ENCODE data around the gene MKX. TPM values are rescaled to one million over a fixed set of nuclear protein-coding genes. Genes with fewer than 3 reads are reported as not detected.

The MKX gene
- total RNA-seq, 1 donor from 2014 or later = 2.2 TPM

DNA sequence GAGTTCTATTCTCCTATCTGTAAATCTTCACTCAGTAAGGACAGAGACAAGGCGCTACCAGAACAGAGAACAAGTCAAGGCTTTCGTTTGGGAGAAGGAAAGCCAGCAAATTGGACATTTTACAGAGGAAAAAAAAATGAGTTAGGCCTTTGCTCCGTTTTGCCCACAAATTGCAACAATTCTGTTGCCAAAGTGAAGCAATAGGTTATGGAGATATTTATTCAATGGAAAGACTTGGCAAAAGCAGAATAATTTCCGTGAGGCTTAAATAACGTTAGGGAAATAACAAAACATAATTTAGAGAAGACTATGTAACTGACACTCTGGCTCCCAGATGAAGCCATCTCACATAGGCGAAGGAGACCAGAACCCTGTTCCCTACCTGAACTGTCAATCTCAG lies 67.5 kb downstream of the MKX start:
- no peak overlapping the region for H3K27ac ChIP-seq
- DNase-seq (ENCODE audit: extremely low spot score in 2 of 2) = no peak
- H3K27me3 ChIP-seq = no peaks in the 10 kb centered on the region
- no peaks in the 10 kb centered on the region for H3K9me3 ChIP-seq
- no peak overlapping the region for H3K4me3 ChIP-seq
- peaks cover 8% of the 10 kb centered on the region for H3K4me1 ChIP-seq
- intact Hi-C loops (cut with DNase I) = no loop called here
- TF ChIP-seq, protein P1, sequence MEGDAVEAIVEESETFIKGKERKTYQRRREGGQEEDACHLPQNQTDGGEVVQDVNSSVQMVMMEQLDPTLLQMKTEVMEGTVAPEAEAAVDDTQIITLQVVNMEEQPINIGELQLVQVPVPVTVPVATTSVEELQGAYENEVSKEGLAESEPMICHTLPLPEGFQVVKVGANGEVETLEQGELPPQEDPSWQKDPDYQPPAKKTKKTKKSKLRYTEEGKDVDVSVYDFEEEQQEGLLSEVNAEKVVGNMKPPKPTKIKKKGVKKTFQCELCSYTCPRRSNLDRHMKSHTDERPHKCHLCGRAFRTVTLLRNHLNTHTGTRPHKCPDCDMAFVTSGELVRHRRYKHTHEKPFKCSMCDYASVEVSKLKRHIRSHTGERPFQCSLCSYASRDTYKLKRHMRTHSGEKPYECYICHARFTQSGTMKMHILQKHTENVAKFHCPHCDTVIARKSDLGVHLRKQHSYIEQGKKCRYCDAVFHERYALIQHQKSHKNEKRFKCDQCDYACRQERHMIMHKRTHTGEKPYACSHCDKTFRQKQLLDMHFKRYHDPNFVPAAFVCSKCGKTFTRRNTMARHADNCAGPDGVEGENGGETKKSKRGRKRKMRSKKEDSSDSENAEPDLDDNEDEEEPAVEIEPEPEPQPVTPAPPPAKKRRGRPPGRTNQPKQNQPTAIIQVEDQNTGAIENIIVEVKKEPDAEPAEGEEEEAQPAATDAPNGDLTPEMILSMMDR (IDR thresholded peaks at IDR 0.05) = no peak
- TF ChIP-seq POLR2AphosphoS5 (IDR thresholded peaks at IDR 0.05; ENCODE audit: insufficient read depth in 1 of 2, low read depth in 1 of 2) (no peak), POLR2A (IDR thresholded peaks at IDR 0.05) (no peak)
- H3K36me3 ChIP-seq = no peaks in the 10 kb centered on the region

GRCh38 chr10:27673065-27673464 lies 72.6 kb downstream of the MKX start:
- no peak for TF ChIP-seq POLR2A (IDR thresholded peaks at IDR 0.05)
- TF ChIP-seq POLR2AphosphoS5 (IDR thresholded peaks at IDR 0.05; ENCODE audit: insufficient read depth in 1 of 2, low read depth in 1 of 2) = no peak
- TF ChIP-seq, protein P1 (IDR thresholded peaks at IDR 0.05) = no peak
- intact Hi-C loops (cut with DNase I) = no loop called here
- Histone ChIP-seq H3K27me3 (no peaks in the 10 kb centered on the region), H3K27ac (no peak overlapping the region), H3K36me3 (no peaks in the 10 kb centered on the region), H3K4me3 (no peak overlapping the region), H3K4me1 (no peaks in the 10 kb centered on the region), H3K9me3 (no peaks in the 10 kb centered on the region)
- no peak for DNase-seq (ENCODE audit: extremely low spot score in 2 of 2)

DNA sequence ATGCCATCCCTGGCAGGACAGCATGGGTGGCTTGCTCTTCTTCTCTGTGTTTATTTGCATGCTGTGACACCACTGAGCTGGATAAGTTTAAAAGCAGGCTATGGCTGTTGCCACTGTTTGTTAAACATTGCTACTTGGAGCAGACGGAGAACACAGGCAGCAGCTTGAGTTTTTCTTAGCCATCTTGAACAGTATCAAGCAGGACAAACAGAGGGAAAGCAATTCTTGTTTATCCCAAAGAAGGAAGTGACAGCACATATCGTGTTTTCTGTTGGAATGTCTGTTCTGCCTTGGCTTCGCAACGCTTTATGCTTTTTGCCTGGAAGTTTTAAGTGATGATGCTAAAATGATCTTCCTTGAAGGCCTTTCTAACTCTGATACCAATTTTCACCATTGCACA lies 73.8 kb downstream of the MKX start:
- Histone ChIP-seq H3K4me3 (no peak overlapping the region), H3K9me3 (no peaks in the 10 kb centered on the region), H3K36me3 (no peaks in the 10 kb centered on the region), H3K27ac (no peak overlapping the region), H3K4me1 (no peaks in the 10 kb centered on the region), H3K27me3 (no peaks in the 10 kb centered on the region)
- intact Hi-C loops (cut with DNase I) = no loop called here
- no peak for DNase-seq (ENCODE audit: extremely low spot score in 2 of 2)
- TF ChIP-seq POLR2AphosphoS5 (IDR thresholded peaks at IDR 0.05; ENCODE audit: insufficient read depth in 1 of 2, low read depth in 1 of 2) (no peak), POLR2A (IDR thresholded peaks at IDR 0.05) (no peak)
- TF ChIP-seq, protein P1 (IDR thresholded peaks at IDR 0.05) = no peak

GRCh38 chr10:27664461-27664860 lies 81.2 kb downstream of the MKX start:
- DNase-seq (ENCODE audit: extremely low spot score in 2 of 2) = no peak
- no peaks in the 10 kb centered on the region for H3K27me3 ChIP-seq
- intact Hi-C loops (cut with DNase I) = no loop called here
- TF ChIP-seq, protein P1 (IDR thresholded peaks at IDR 0.05) = no peak
- TF ChIP-seq POLR2AphosphoS5 (IDR thresholded peaks at IDR 0.05; ENCODE audit: insufficient read depth in 1 of 2, low read depth in 1 of 2) (no peak), POLR2A (IDR thresholded peaks at IDR 0.05) (no peak)
- H3K9me3 ChIP-seq = no peaks in the 10 kb centered on the region
- no peak overlapping the region for H3K27ac ChIP-seq
- H3K4me3 ChIP-seq = no peak overlapping the region
- no peaks in the 10 kb centered on the region for H3K36me3 ChIP-seq
- H3K4me1 ChIP-seq = no peaks in the 10 kb centered on the region

GRCh38 chr10:27663621-27664020 lies 82.0 kb downstream of the MKX start:
- H3K27me3 ChIP-seq = no peaks in the 10 kb centered on the region
- intact Hi-C loops (cut with DNase I) = no loop called here
- no peaks in the 10 kb centered on the region for H3K4me1 ChIP-seq
- no peak overlapping the region for H3K4me3 ChIP-seq
- no peak for DNase-seq (ENCODE audit: extremely low spot score in 2 of 2)
- H3K27ac ChIP-seq = no peak overlapping the region
- TF ChIP-seq, protein P1 (IDR thresholded peaks at IDR 0.05) = no peak
- no peak for TF ChIP-seq POLR2AphosphoS5 (IDR thresholded peaks at IDR 0.05; ENCODE audit: insufficient read depth in 1 of 2, low read depth in 1 of 2)
- TF ChIP-seq POLR2A (IDR thresholded peaks at IDR 0.05) = no peak
- H3K9me3 ChIP-seq = no peaks in the 10 kb centered on the region
- H3K36me3 ChIP-seq = no peaks in the 10 kb centered on the region
